T-helper 1 cell (primary cell): ENCODE measurements around the gene RRP9.

Source experiments
- DNase-seq, 5 donors: peaks; one replicate each; pipeline ENCODE4 v3.0.0-alpha.2; 2012 to 2020

Gene RRP9

GRCh38 chr3:51971350-51971749 lies 29.6 kb upstream of the RRP9 start:
- DNase-seq: no peak

GRCh38 chr3:51970606-51971300 lies 29.0 kb upstream of the RRP9 start:
- DNase-seq: no peak

GRCh38 chr3:51969841-51970240 lies 28.1 kb upstream of the RRP9 start:
- no peak for DNase-seq

GRCh38 chr3:51968883-51969678 lies 27.4 kb upstream of the RRP9 start:
- DNase-seq: no peak

GRCh38 chr3:51968170-51968775 lies 26.6 kb upstream of the RRP9 start:
- DNase-seq: no peak

- peak in 1 of 5 donors; percentile 53 for DNase-seq
Measured at GRCh38 chr3:51967384-51968169, 25.9 kb upstream of the RRP9 start, which contains the start of gene PCBP4. Gene PCBP4 (minus strand): TSS chr3:51967454. CDS start chr3:51961240, 6,214 bp downstream.

- DNase-seq: peak in 1 of 5 donors; percentile 20
Measured at GRCh38 chr3:51966922-51967383, 25.2 kb upstream of the RRP9 start.

GRCh38 chr3:51966486-51966885 lies 24.8 kb upstream of the RRP9 start:
- no peak for DNase-seq

GRCh38 chr3:51966016-51966415 lies 24.3 kb upstream of the RRP9 start:
- DNase-seq: no peak

GRCh38 chr3:51964521-51964920 lies 22.8 kb upstream of the RRP9 start:
- DNase-seq: no peak

- DNase-seq: no peak
Measured at GRCh38 chr3:51963951-51964451, 22.3 kb upstream of the RRP9 start.

- DNase-seq: no peak
Measured at GRCh38 chr3:51962854-51963530, 21.3 kb upstream of the RRP9 start.

- DNase-seq: no peak
Measured at GRCh38 chr3:51961602-51962569, 20.2 kb upstream of the RRP9 start.

- DNase-seq: no peak
Measured at GRCh38 chr3:51961011-51961410, 19.3 kb upstream of the RRP9 start.

- no peak for DNase-seq
Measured at GRCh38 chr3:51960386-51960785, 18.7 kb upstream of the RRP9 start.

GRCh38 chr3:51959651-51960050 lies 17.9 kb upstream of the RRP9 start:
- DNase-seq: no peak

GRCh38 chr3:51958603-51959521 lies 17.2 kb upstream of the RRP9 start:
- DNase-seq: no peak

GRCh38 chr3:51957520-51958205 lies 16.0 kb upstream of the RRP9 start:
- DNase-seq: no peak
